Astrocyte of the spinal cord (primary cell): ENCODE results near the gene CASP8AP2.
A peak's percentile ranks its signal among the peaks of the same experiment; 100 is the strongest.
"Not testable (repeated sequence)": the region's sequence is repeated elsewhere in the genome, so short reads cannot be mapped to it uniquely, and the experiment has no call there.

ENCODE experiments used
- DNase-seq: peaks from one replicate; pipeline ENCODE4 v3.0.0; 2011; ENCODE audit warnings: low read depth, low spot score
- H3K4me3 ChIP-seq: 2 replicates; pipeline ENCODE4 v1.5.1; 2011; ENCODE audit warnings: low read depth, mild to moderate bottlenecking, low read length, moderate library complexity
- CTCF ChIP-seq: IDR thresholded peaks from 2 replicates; pipeline ENCODE4 v1.5.1; 2012; ENCODE audit warnings: low read depth, mild to moderate bottlenecking, low read length, inconsistent platforms
- in situ Hi-C: cut with HindIII; loops from 2 replicates; pipeline ENCODE4 v1.10.0; 2017; ENCODE audit warnings: low sequenced_read_pairs

Gene CASP8AP2

GRCh38 chr6:89818977-89819335 lies 10.7 kb upstream of the CASP8AP2 start:
- in situ Hi-C loops = no loop called here
- peak; percentile 44 for DNase-seq
- peak overlapping the region; percentile 98 for H3K4me3 ChIP-seq
- no peak for TF ChIP-seq CTCF

GRCh38 chr6:89819336-89820130 lies 10.1 kb upstream of the CASP8AP2 start, which contains the start of gene MDN1:
Gene MDN1, minus strand, starts transcription at chr6:89819794. Its CDS starts 187 bp downstream, at chr6:89819607.
- TF ChIP-seq CTCF = no peak
- H3K4me3 ChIP-seq = peak within 1 kb of the TSS; percentile 98
- in situ Hi-C loops = no loop called here
- DNase-seq = peak; percentile 93

- H3K4me3 ChIP-seq = no peak overlapping the region
- in situ Hi-C loops = no loop called here
- no peak for TF ChIP-seq CTCF
- DNase-seq = peak; percentile 53
Measured at GRCh38 chr6:89826029-89826528, 3.6 kb upstream of the CASP8AP2 start.

GRCh38 chr6:89828475-89828987 lies 1.1 kb upstream of the CASP8AP2 start:
- H3K4me3 ChIP-seq = peak overlapping the region; percentile 97
- DNase-seq, in situ Hi-C loops: not testable (repeated sequence)

GRCh38 chr6:89828988-89829471 lies 650 bp upstream of the CASP8AP2 start:
- TF ChIP-seq CTCF = no peak
- no peak for DNase-seq
- in situ Hi-C loops = no loop called here
- peak overlapping the region; percentile 97 for H3K4me3 ChIP-seq

GRCh38 chr6:89830170-89830809 lies 610 bp downstream of the CASP8AP2 start:
- H3K4me3 ChIP-seq = peak overlapping the region; percentile 97
- no peak for DNase-seq
- no peak for TF ChIP-seq CTCF
- in situ Hi-C loops = no loop called here
